Activated B cell treated with CpG ODN at 0.5 μM for 24 hours (primary cell): ENCODE data around the gene ITPKB. TPM values are rescaled to one million over a fixed set of nuclear protein-coding genes. Genes with fewer than 3 reads are reported as not detected.

Experiments
- ATAC-seq: fragments of 200-7000 bp; cut with Tn5 transposase; one replicate; pipeline ENCODE4 v1.10.0; 2021; ENCODE audit warnings: low read depth, mild to moderate bottlenecking, moderate library complexity
- CTCF ChIA-PET: fragments of 350-600 bp; sonication (Branson Sonifier 250); formaldehyde crosslinking; loops from one replicate; lab custom pipeline; 2021; ENCODE audit warnings: antibody characterized with exemption; lab: Charles Lee
- POLR2A ChIA-PET: fragments of 350-600 bp; sonication (Branson Sonifier 250); formaldehyde crosslinking; loops from one replicate; lab custom pipeline; 2021; ENCODE audit warnings: antibody characterized with exemption; lab: Charles Lee
- DNase-seq: peaks from one replicate; pipeline ENCODE4 v3.0.0; 2022
- H3K27ac Mint-ChIP-seq: one replicate; pipeline ENCODE4 v1.8.0; 2020; ENCODE audit warnings: mixed read lengths
- H3K27me3 Mint-ChIP-seq: one replicate; pipeline ENCODE4 v1.8.0; 2021; ENCODE audit warnings: mixed read lengths
- H3K36me3 Mint-ChIP-seq: one replicate; pipeline ENCODE4 v1.8.0; 2021; ENCODE audit warnings: low read depth, mixed read lengths
- H3K4me1 Mint-ChIP-seq: one replicate; pipeline ENCODE4 v1.8.0; 2021; ENCODE audit warnings: mixed read lengths
- H3K4me3 Mint-ChIP-seq: one replicate; pipeline ENCODE4 v1.8.0; 2020; ENCODE audit warnings: mild to moderate bottlenecking, mixed read lengths
- H3K9me3 Mint-ChIP-seq: one replicate; pipeline ENCODE4 v1.8.0; 2020; ENCODE audit warnings: mixed read lengths
- intact Hi-C: fragments of 100-400 bp; cut with micrococcal nuclease; formaldehyde crosslinking; loops from one replicate; pipeline ENCODE4 v1.15.1; 2024
- total RNA-seq: library from RNA; stranded (reverse); gene quantifications from 2 replicates; pipeline ENCODE4 v1.2.3, GENCODE V29; 2022
- TF ChIP-seq, protein P1 (sequence below): fragments of 200-600 bp; IDR thresholded peaks from one replicate; pipeline ENCODE4 v1.8.0; 2022; ENCODE audit warnings: antibody characterized with exemption, mild to moderate bottlenecking

The ITPKB gene
- total RNA-seq, 1 donor from 2014 or later = 97.3 TPM

GRCh38 chr1:226637147-226637935 lies 101.7 kb downstream of the ITPKB start:
- POLR2A ChIA-PET = interaction anchor here (1.0 to 2.0 kb wide), 5 partner anchors 25 to 66 kb away, joined by 3 to 6 read pairs (median 4); no protein-coding TSS in a partner anchor
- H3K36me3 Mint-ChIP-seq = peaks cover 82% of the 10 kb centered on the region
- no peaks in the 10 kb centered on the region for H3K9me3 Mint-ChIP-seq
- CTCF ChIA-PET = interaction anchor here (1.0 to 8.4 kb wide), 4 partner anchors 11 to 189 kb away, joined by 3 to 91 read pairs (median 4); no protein-coding TSS in a partner anchor
- ATAC-seq (no peak), DNase-seq (peak; percentile 15)
- intact Hi-C loops = no loop called here
- H3K27me3 Mint-ChIP-seq = no peaks in the 10 kb centered on the region
- H3K27ac Mint-ChIP-seq = peak overlapping the region; percentile 50
- H3K4me3 Mint-ChIP-seq = no peak overlapping the region
- peaks cover 84% of the 10 kb centered on the region for H3K4me1 Mint-ChIP-seq
- TF ChIP-seq, protein P1, sequence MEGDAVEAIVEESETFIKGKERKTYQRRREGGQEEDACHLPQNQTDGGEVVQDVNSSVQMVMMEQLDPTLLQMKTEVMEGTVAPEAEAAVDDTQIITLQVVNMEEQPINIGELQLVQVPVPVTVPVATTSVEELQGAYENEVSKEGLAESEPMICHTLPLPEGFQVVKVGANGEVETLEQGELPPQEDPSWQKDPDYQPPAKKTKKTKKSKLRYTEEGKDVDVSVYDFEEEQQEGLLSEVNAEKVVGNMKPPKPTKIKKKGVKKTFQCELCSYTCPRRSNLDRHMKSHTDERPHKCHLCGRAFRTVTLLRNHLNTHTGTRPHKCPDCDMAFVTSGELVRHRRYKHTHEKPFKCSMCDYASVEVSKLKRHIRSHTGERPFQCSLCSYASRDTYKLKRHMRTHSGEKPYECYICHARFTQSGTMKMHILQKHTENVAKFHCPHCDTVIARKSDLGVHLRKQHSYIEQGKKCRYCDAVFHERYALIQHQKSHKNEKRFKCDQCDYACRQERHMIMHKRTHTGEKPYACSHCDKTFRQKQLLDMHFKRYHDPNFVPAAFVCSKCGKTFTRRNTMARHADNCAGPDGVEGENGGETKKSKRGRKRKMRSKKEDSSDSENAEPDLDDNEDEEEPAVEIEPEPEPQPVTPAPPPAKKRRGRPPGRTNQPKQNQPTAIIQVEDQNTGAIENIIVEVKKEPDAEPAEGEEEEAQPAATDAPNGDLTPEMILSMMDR = no peak

GRCh38 chr1:226636847-226637096 lies 102.3 kb downstream of the ITPKB start:
- Mint-ChIP-seq H3K27ac (peak overlapping the region; percentile 7), H3K4me3 (no peak overlapping the region), H3K36me3 (peaks cover 80% of the 10 kb centered on the region), H3K9me3 (no peaks in the 10 kb centered on the region), H3K27me3 (no peaks in the 10 kb centered on the region), H3K4me1 (peaks cover 84% of the 10 kb centered on the region)
- ATAC-seq (no peak), DNase-seq (no peak)
- TF ChIP-seq, protein P1 = no peak
- ChIA-PET CTCF (interaction anchor here (1.0 to 8.4 kb wide), 5 partner anchors 11 to 190 kb away, joined by 3 to 91 read pairs (median 3); no protein-coding TSS in a partner anchor), POLR2A (interaction anchor here (1.0 to 2.0 kb wide), 2 partner anchors 26 to 50 kb away, joined by 3 to 6 read pairs; no protein-coding TSS in a partner anchor)
- intact Hi-C loops = no loop called here

- H3K36me3 Mint-ChIP-seq = peaks cover 76% of the 10 kb centered on the region
- ChIA-PET POLR2A (interaction anchor here (0.6 to 4.3 kb wide), 7 partner anchors 9 to 302 kb away, joined by 3 to 35 read pairs (median 4); no protein-coding TSS in a partner anchor), CTCF (interaction anchor here (1.1 to 8.4 kb wide), 6 partner anchors 9 to 191 kb away, joined by 3 to 91 read pairs (median 12); no protein-coding TSS in a partner anchor)
- peak overlapping the region; percentile 66 for H3K27ac Mint-ChIP-seq
- DNase-seq = peak; percentile 16
- intact Hi-C loops = no loop called here
- no peak for ATAC-seq
- peaks cover 82% of the 10 kb centered on the region for H3K4me1 Mint-ChIP-seq
- TF ChIP-seq, protein P1 = no peak
- no peaks in the 10 kb centered on the region for H3K9me3 Mint-ChIP-seq
- H3K4me3 Mint-ChIP-seq = peak overlapping the region; percentile 19
- H3K27me3 Mint-ChIP-seq = no peaks in the 10 kb centered on the region
Measured at GRCh38 chr1:226635456-226635941, 103.6 kb downstream of the ITPKB start.

DNA sequence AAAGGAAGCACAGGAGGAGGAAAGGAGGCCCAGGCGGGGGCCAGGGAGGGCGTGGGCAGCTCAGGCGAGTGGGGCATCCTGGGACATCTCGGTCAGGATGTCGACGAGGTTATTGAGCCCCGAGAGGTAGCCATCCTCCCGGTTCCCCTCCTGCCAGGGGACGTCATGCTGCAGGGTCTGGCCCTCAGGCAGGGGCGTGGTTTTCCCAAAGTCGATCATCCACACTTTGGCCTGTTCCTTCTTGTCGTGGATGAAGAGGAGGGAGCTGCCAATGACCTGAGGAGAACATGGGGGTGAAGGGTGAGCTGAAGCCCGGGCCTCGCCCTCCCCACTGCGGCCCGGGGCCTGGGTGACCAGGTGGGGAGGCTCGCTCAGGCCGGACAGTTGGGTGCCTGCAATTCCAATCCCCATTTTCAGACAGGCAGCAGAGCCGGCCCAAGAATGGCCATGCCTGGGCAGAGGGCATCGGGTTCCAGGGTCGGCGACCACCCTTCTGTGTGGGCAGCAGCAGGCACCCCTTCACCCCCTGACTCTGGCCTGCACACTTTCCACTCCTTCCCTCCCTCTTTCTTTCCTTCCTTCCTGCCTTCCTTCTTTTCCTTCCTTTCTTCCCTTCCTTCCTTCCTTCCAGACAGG lies 104.4 kb downstream of the ITPKB start:
- H3K4me1 Mint-ChIP-seq = peaks cover 77% of the 10 kb centered on the region
- CTCF ChIA-PET = interaction anchor here (0.8 to 8.4 kb wide), 7 partner anchors 9 to 192 kb away, joined by 3 to 91 read pairs (median 4); no protein-coding TSS in a partner anchor
- H3K4me3 Mint-ChIP-seq = no peak overlapping the region
- H3K27me3 Mint-ChIP-seq = no peaks in the 10 kb centered on the region
- POLR2A ChIA-PET = interaction anchor here (0.8 to 4.3 kb wide), 9 partner anchors 9 to 195 kb away, joined by 3 to 35 read pairs (median 5); no protein-coding TSS in a partner anchor
- ATAC-seq (no peak), DNase-seq (peak; percentile 20)
- no peaks in the 10 kb centered on the region for H3K9me3 Mint-ChIP-seq
- intact Hi-C loops = loop anchor here (1.0 to 5.0 kb wide), 6 partner anchors 9 to 238 kb away; partner anchors contain the start of genes ITPKB and PSEN2
- peaks cover 75% of the 10 kb centered on the region for H3K36me3 Mint-ChIP-seq
- TF ChIP-seq, protein P1 = no peak
- peak overlapping the region; percentile 66 for H3K27ac Mint-ChIP-seq
